GM19328 (cell line): ENCODE data around the gene MAPKBP1.

ENCODE experiments used
- ATAC-seq: cut with Tn5 transposase; IDR thresholded peaks from one replicate; pipeline ENCODE4 v1.9.1; 2021; ENCODE audit warnings: mild to moderate bottlenecking, moderate library complexity; ENCODE audit not compliant: unreplicated experiment

MAPKBP1 gene

DNA sequence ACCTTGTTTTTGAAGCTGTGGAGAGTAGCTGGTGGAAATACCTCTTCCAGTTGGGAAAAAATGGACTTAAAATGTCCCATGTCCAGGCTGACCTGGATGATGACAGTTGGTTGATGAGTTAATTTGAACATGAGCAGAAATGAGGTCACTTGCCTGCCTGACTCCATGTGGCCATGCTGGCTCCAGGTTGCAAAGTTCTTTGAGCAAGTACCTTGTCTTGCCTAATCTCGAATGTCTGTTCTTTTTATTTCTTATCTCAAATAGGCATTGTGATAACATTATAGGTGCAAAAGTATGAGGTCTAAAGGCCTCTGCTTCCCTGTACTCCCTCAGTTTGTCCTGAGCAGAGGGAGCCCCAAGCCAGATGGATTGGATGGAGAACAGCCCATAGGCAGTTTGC is 9.0 kb downstream of the MAPKBP1 start:
- no peak for ATAC-seq

DNA sequence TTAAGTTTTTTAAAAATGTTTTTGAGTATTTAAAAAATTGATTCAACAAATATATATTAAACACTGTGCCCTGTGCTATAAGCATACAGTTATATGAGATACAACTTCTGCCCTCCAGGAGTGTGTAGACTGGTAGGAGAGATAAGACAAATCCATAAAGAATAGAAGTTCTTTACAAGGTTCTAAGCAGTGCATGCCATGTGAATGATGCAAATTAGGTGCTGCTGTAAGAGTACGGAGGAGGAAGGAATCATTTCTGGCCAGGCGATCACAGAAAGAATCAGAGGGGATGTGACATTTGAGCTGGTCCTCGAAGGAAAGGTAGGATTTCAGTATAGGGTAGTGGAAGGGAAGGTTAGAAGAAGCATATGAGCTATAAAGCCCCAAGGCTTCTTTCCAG is 14.0 kb downstream of the MAPKBP1 start:
- no peak for ATAC-seq

DNA sequence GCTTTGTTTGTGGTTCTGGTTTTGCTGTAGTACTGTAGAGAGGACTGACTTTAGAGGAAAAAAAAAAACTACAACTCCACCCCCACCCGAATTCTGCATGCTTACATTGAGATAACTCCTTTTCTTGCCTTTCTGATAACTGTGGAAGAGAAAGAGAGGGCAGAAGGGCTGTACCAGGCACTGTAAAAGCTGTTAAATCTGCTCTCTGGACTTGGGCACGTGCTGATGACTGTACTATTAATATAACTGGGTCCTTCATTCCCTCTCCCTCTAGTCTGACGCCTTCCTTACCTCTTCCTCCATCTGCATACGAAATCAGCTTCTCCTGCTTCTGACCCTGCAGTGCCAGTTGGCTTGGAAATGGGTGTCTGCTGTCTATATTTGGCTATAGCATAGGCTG is 15.0 kb downstream of the MAPKBP1 start:
- ATAC-seq: no peak

DNA sequence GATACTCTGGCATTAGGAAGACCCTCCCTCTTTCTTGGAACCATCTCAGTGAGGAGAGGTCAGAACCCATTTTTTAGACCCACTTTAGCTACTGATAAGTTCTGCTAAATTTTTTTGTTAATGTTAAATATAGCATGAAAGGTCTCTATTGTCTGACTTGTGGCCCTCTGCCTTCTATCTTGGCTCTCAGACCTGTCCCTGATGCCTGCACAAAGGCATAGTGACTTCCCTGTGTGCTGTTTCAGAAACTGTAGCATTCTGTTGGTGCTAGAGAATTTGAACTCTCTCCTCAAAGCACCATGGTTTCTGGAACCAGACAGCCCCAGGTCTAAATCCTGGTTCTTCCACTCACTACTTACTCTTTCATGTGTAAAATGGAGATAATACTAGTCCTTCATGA is 15.4 kb downstream of the MAPKBP1 start:
- ATAC-seq: no peak

DNA sequence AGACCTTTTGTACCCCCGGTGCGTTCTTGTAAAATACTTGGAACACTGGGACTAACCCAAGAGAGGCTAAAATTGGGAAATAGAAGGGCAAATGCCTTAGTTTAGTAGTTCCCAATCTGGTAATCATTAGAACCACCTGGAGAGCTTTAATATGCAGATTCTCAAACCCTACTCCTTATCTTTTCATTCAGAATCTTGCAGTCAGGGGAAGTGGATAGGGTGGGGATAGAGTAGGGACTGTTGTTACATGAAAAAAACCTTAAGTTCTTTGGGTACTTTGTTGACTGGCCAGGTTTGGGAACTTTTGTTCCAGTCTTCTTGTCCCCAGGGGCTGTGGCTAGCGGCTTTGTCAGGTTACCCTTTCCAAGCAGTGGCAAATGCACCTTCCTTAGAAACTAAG is 15.9 kb downstream of the MAPKBP1 start:
- no peak for ATAC-seq

DNA sequence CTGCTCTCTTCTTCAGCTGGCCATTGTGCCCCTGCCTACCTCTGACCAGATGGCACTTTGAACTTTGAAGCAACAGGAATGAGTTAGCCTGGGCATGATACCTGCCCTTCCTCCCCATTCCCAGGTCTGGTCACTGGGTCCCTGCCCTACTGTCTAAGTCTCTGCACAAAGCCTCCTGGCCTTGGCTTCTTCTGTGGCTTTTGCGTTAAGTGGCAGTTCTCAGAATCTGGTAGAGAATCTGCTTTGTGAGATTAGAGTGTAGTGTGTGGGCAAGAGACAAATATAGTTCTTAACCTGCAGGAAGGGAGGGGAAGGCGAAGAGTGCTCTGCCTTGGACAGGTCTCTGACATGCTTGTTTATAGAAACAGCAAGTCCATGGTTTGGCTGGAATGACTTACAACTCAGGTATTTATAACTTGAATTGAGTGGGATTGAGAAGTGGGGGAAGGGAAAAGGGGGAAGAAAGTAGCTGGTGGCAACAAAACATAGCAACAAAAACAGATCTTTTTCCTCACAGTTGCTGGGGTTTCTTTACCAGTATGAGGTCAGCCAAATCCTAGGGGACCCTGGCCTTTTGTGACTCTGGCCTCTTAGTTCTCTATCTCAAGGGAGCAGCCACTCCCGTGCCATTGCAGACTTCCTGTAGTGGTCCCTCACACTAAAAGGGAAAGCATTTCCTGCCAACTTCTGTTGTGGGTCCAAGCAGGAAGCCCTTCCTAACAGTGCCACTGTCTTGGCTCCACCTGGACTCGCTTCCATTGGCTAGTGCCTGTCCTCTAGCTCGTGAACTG is 16.7 kb downstream of the MAPKBP1 start:
- no peak for ATAC-seq

DNA sequence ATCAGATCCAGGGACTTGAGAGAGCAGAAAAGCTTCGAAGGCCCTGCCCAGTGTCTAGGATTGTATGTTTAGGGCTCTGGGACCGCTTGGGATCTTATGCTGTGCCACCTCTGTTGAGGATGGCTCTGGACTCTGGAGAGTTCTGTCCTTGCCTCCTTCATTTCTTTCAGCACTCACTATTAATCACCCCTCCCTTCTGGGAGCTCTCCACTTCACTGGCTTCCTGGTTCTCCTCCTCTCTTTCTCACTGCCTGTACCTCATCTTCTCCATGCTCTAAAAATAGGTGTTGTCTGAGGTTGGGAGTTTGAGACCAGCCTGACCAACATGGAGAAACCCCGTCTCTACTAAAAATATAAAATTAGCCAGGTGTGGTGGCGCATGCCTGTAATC is 17.3 kb downstream of the MAPKBP1 start:
- no peak for ATAC-seq

DNA sequence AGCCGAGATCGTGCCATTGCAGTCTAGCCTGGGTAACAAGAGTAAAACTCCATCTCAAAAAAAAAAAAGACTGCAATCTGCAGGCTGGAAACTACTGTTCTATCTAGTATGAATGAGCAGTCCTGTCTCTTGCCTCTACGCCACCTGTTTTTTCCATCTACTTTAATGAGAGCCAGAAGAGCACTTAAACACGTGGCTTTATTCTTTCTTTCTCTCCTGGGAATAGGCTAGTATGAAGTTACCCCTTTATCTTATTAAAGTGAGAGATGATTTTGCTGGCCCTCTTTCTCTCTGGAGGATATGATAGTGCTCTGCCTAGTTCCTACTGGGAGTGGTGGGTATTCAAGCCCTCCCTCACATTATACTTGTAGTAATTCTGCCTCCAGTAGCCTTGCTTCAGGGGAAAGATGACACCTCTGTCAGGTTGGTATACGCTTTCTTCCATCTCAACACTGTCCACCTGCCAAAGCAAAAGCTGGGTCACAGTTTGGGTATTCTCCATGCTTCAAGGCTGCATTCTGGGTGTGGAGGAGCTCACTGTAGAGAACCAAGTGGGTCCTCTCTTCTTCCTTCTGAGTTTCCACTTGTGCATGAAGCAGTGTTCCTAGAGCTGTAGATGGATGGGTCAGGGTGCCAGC is 17.8 kb downstream of the MAPKBP1 start:
- ATAC-seq: no peak

DNA sequence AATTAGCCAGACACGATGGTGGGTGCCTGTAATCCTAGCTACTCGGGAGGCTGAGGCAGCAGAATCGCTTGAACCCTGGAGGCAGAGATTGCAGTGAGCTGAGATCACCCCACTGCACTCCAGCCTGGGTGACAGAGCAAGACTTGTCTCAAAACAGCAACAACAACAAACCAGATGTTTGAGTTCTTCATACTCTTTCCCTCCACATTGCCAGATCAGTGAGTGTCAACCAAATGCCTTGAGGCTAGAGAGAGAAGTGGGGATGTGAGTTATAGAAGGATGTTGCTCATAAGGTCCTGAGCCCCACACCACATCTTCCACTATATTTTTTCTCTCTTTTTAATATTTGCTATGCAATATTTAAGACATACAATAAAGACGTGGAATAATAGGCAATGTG is 19.8 kb downstream of the MAPKBP1 start:
- no peak for ATAC-seq

DNA sequence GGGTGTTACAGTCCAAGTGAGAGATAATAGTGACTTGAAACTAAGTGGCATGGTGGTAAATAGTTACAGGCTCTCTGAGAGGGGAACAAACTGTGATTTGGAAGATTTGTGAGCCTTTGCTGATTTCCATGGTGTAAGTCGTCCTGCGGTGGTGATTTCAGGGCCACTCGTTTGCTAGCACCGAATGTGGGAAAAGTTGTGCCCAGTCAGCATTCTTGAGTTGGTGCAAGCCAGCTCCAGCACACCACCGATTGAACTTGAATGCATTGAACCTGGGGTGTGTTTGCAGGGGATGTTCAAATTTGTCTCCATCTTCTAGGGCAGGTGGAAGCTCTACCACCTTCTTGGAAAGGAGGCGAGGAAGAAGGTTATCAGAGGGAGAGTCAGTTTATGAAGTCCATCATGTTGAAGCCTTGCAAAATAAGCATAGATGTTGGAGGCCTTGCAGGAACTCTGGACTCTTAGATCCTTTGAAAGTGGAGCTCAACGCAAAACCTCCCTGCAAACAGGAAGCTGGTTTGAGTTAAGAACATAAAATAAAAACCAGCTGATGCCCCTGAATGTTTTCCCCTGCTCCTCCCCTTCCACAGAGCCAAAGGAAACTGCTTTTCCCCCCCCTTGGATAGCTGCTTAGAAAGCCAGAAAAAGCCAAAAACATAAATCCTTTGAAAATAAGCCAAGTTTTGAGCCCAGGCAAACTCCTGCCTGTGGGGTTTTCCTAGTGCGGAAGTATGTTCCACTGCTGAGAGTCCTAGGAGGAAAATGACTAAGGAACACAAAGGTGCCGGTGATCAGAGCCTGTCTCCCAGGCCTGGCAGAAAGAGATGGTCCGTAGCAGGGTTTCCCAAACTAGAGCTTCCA is 21.9 kb downstream of the MAPKBP1 start:
- ATAC-seq: no peak

DNA sequence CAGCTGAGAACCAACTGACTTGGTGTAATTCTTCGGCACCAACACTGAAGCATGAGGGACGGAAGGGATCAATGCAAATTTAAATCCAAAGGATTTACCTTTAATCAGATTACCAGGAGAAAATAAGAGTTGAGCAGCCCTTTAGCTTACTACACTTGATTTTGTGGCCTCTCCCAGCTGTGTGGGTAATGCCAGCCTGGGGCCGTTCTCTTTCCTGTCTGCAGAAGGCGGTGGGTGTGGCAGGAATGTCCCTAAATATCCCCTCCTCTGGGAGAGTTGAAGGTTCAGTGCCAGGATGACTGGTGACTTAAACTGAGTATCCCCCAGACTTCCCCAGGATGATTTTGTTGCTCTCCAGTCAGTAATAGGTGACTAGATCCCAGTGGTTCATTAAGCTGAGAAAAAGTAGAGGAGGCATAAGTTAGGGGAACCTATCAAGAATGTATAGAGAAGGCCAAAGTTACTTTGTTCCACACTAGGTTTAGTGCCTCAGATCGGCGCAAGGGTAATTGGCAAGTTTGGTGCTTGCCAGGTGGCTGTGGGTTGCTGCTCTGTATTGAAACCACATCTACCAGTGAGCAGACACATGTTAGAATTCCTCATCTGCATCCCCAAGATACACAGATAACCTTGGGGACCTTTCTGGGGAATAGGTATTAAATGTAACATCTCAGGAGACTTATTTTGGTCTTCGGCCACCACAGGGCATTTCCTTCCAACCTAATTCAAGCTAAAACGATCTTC is 23.1 kb downstream of the MAPKBP1 start:
- no peak for ATAC-seq

DNA sequence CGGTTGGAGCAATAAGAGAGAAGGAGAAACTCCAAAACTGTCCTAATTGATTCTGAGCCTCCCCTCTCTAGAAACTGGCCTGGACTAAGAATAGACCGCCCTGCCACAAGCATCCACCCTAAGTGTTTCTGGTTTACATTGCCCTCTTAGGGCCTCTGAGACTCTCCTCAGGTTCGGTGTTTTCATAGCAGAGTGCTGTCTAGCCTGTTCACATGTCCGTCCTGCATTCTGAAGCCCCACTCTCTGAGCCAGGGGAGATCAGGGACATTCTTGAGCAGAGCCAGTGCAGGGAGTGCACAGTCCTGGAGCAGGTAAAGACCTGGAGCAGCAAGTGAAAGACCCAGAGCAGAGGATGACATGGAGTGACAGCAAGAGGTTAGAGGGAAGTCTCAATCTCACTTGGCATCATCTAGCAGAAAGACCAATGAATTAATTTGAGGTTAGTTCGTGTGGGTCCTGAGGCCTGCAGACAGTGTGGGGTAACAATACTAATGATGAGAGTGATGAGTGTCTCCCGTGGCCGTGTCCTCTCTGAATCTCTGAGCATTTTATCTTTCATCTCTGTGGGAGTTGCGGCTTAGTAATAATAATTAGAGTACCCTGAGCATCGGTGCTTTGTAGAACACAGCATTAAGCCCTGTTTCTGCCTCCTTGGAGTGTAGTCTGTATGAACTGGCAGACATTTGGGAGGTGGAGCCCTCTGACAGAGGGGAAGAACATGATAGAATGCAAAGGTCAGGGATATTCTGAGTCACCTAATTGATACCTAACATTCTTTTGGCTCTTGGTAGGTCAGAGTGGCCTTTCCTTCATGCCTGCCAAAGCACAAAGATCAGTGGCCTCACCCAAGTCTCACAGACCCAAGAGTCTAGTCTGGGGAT is 24.6 kb downstream of the MAPKBP1 start:
- no peak for ATAC-seq

DNA sequence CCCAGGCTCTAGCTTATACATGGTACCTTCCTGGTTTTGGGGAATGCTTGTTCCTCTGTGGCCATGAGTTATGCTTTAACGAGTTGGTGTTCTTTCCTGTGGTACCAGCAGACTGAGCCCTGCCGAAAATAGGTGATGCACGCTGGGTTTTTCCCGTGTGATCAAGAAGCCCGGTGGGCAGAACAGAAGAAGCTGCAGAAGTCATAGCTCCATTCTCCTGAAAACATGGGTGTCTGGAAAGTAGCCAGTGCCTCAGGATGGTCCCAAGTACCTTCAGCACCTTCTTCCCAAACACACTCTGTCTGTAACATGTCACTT is 25.2 kb downstream of the MAPKBP1 start:
- no peak for ATAC-seq

DNA sequence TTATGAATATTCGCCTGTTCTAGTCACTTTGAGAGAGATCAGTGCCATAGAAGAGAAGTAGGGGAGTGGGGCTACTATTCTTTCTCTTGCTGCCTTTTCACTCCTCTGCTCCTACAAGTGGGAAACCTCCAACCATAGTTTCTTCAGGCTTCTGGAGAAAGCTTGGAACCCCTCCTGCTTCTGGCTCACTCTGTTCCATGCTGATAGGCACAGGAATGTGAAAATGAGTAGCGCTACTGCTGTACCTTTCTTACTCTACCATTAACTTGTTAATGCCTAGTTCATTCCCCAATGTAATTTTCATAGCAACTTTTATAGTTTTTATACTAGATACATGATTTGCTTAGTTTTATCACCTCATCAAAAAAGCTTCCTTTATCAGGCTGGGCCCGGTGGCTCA is 26.9 kb downstream of the MAPKBP1 start:
- no peak for ATAC-seq

DNA sequence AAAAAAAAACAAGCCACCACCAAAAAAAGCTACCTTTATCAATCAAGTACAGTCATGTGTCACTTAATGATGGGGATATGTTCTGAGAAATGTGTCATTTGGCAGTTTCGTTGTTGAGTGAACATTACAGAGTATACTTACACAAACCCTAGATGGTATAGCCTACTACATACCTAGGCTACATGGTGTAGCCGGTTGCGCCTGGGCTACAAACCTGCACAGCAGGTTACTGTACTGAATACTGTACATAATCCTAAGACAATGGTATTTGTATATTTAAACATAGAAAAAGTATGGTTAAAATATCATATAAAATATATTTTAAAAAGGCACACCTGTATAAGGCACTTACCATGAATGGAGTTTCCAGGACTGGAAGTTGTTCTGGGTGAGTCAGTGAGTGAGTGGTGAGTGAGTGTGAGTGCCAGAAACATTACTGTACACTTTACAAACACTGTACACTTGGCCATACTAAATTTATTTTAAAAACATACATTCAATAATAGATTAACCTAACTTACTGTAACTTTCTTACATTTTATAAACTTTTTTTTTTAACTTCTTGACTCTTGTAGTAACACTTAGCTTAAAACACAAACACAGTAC is 27.7 kb downstream of the MAPKBP1 start:
- no peak for ATAC-seq

DNA sequence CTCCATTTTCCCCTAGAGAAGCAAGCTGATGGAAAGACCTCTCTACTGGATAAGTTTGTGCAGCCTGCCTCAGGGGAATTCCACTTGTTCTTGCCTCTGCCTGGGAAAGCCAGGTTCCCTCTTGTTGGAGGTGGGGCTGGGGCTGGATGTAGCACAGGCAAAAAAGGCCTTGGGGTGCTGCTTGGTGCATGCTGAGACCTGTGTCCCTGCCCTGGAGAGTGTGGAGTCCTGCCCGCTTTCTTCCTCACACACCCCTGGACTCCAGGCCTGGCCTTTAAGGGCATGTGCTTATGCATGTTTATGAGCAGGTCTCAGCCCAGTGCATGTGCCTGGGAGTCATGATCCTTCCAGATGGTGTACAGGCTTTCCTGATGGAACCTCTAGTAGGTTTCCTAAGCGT is 30.1 kb downstream of the MAPKBP1 start:
- no peak for ATAC-seq

DNA sequence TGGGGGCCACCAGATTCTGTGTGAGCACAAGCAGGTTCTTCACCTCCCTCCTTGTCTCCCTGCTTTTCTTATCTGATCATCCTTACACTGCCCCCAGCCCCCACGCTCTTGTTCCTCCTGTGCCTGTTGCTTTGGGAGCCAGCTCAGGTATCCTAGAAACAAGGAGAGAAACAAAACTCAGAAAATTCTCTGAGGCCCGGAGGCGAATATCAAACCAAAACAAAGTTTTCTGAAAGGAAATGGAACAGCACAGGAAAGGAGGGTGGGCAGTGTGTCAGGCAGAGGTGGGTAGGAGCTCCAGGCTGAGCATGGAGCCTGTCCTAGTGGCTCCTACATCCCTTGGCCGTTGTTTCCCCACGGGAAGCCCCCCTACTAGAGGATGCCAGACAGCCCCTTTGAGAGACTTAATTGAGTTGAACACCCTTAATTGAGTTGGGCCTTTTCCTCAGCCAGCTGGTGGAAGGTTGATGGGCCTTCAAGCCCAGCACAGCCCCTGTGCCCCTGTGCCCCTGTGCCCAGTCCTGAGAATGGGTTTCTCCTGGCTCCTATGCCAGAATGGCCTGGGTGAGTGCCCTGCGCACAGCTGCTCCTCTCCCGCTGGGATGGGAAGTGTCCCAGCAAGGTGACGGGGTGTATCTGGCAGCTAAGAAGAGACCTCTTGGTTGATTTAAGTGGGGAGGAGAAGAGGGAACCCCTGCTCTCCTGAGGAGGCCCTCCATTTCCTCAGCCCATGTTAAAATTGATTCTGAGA is 30.8 kb downstream of the MAPKBP1 start:
- no peak for ATAC-seq

DNA sequence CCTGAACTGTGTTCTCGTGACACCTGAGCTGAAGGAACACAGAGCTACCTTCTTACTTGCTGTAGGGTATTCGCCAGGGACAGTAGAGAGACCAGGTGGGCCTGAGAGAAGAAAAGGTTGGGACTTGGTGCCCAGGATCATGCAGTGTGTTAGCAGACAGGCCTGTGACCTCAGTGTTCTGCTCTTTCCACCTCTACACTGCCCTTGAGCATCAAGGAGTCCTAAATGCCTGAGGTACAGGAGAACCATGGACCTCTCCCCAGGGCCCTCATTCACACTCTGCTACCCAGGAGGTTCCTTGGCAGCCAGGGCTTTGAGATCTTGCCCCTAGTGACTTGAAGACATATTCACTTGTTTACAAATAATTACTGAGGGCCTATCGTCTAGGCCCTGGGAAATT is 31.4 kb downstream of the MAPKBP1 start:
- ATAC-seq: no peak
